Natural killer cell (primary cell): ENCODE data around the gene LRRC18. TPM values are rescaled to one million over a fixed set of nuclear protein-coding genes. Genes with fewer than 3 reads are reported as not detected.

ENCODE experiments used
- ATAC-seq, 3 donors: fragments of 150-1000 bp in 2 of 3; fragments of 200-7000 bp in 1 of 3; cut with Tn5 transposase; 1 replicate in 1 of 3; 2 replicates in 2 of 3; pipeline ENCODE4 v1.10.0; 2021; ENCODE audit warnings: mild to moderate bottlenecking in 2 of 3, moderate library complexity in 2 of 3
- DNase-seq, 2 donors: peaks; one replicate each; pipeline versions ENCODE4 v3.0.0 to v3.0.0-alpha.2; 2013 to 2021; ENCODE audit warnings: mixed read lengths in 1 of 2
- H3K27ac ChIP-seq: one replicate; pipeline ENCODE4 v1.5.1; 2013; ENCODE audit warnings: mild to moderate bottlenecking, low read length
- H3K27me3 ChIP-seq: one replicate; pipeline ENCODE4 v1.6.1; 2013; ENCODE audit warnings: low read length; ENCODE audit not compliant: control insufficient read depth, insufficient read depth
- H3K36me3 ChIP-seq: one replicate; pipeline ENCODE4 v1.6.1; 2013; ENCODE audit warnings: low read length; ENCODE audit not compliant: control insufficient read depth, insufficient read depth
- H3K4me1 ChIP-seq: one replicate; pipeline ENCODE4 v1.6.1; 2013; ENCODE audit warnings: low read length; ENCODE audit not compliant: control insufficient read depth, insufficient read depth
- H3K4me3 ChIP-seq: one replicate; pipeline ENCODE4 v1.5.1; 2013; ENCODE audit warnings: low read length
- H3K9me3 ChIP-seq: one replicate; pipeline ENCODE4 v1.6.1; 2013; ENCODE audit warnings: low read length; ENCODE audit not compliant: control insufficient read depth, insufficient read depth
- H3K27ac Mint-ChIP-seq, 2 donors: one replicate each; pipeline ENCODE4 v1.8.0; 2022; ENCODE audit warnings: mild to moderate bottlenecking in 2 of 2, mixed read lengths in 2 of 2, moderate library complexity in 1 of 2
- H3K27me3 Mint-ChIP-seq, 2 donors: one replicate each; pipeline ENCODE4 v1.8.0; 2022; ENCODE audit warnings: low read depth in 2 of 2, mixed read lengths in 2 of 2
- H3K36me3 Mint-ChIP-seq: one replicate; pipeline ENCODE4 v1.8.0; 2022; ENCODE audit warnings: mixed read lengths
- H3K4me1 Mint-ChIP-seq, 2 donors: one replicate each; pipeline ENCODE4 v1.8.0; 2022; ENCODE audit warnings: mixed read lengths in 2 of 2
- H3K4me3 Mint-ChIP-seq: one replicate; pipeline ENCODE4 v1.8.0; 2022; ENCODE audit warnings: mild to moderate bottlenecking, moderate library complexity, mixed read lengths
- H3K9me3 Mint-ChIP-seq, 2 donors: one replicate each; pipeline ENCODE4 v1.8.0; 2022; ENCODE audit warnings: mixed read lengths in 2 of 2
- WGBS: methylation state at CpG from one replicate; pipeline ENCODE4 v1.1.7; 2013; ENCODE audit warnings: missing lambda C conversion rate; ENCODE audit not compliant: insufficient coverage; 5-methylcytosine and 5-hydroxymethylcytosine counted together
- intact Hi-C: fragments of 100-400 bp; cut with micrococcal nuclease; formaldehyde crosslinking; loops from one replicate; pipeline ENCODE4 v1.14.2; 2022
- total RNA-seq, 4 donors: library from RNA; stranded (reverse); fragments of 120-200 nt in 1 of 4; gene quantifications; one replicate each; pipeline versions ENCODE4 v1.2.3 to v1.2.4, GENCODE V29; 2013 to 2022
- TF ChIP-seq, protein P1 (sequence below): fragments of 200-600 bp; IDR thresholded peaks from one replicate; pipeline ENCODE4 v1.8.0; 2022; ENCODE audit warnings: antibody characterized with exemption

Gene LRRC18
- total RNA-seq, 3 donors from 2014 or later (not counting 1 experiment from before 2014, with no cell fraction given), result not detected

GRCh38 chr10:48910548-48910947 is 29.1 kb downstream of the LRRC18 start:
- H3K27me3 ChIP-seq, result no peaks in the 10 kb centered on the region

DNA sequence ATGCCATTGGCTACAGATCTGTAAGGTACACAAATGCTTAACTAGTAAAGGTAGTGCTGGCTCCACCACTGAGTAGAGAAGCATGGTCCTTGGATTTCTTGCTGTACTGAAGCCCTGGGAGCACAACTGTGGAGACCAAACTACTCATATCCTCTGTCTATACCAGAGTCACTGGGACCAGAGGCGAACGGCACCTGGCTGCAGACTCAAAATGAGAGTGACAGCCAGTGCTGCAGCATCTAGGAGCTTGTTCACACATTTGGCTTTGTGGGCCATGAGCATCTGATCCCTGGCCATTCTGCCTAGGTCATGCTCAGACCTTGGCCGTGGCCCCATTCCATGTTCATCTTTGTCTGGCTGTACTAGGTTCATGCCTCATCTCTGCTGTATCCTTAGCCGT is 31.9 kb downstream of the LRRC18 start:
- TF ChIP-seq, protein P1, sequence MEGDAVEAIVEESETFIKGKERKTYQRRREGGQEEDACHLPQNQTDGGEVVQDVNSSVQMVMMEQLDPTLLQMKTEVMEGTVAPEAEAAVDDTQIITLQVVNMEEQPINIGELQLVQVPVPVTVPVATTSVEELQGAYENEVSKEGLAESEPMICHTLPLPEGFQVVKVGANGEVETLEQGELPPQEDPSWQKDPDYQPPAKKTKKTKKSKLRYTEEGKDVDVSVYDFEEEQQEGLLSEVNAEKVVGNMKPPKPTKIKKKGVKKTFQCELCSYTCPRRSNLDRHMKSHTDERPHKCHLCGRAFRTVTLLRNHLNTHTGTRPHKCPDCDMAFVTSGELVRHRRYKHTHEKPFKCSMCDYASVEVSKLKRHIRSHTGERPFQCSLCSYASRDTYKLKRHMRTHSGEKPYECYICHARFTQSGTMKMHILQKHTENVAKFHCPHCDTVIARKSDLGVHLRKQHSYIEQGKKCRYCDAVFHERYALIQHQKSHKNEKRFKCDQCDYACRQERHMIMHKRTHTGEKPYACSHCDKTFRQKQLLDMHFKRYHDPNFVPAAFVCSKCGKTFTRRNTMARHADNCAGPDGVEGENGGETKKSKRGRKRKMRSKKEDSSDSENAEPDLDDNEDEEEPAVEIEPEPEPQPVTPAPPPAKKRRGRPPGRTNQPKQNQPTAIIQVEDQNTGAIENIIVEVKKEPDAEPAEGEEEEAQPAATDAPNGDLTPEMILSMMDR, result no peak
- Mint-ChIP-seq H3K27ac (no peak overlapping the region), H3K4me3 (no peak overlapping the region), H3K4me1 (no peaks in the 10 kb centered on the region), H3K9me3 (no peaks in the 10 kb centered on the region), H3K36me3 (no peaks in the 10 kb centered on the region), H3K27me3 (peaks cover 8 to 9% of the 10 kb centered on the region in 2 donors)
- ATAC-seq (no peak), DNase-seq (no peak)
- H3K4me1 ChIP-seq, result no peaks in the 10 kb centered on the region
- no peaks in the 10 kb centered on the region for H3K27me3 ChIP-seq
- H3K4me3 ChIP-seq, result no peak overlapping the region
- H3K9me3 ChIP-seq, result no peaks in the 10 kb centered on the region
- no peak overlapping the region for H3K27ac ChIP-seq
- H3K36me3 ChIP-seq, result no peaks in the 10 kb centered on the region
- 72% methylated on average over 4 of the region's 4 CpGs for WGBS
- intact Hi-C loops, result no loop called here

More at GRCh38 chr10:48910548-48910947, 29.1 kb downstream of the LRRC18 start:
- WGBS, result 85% methylated on average over 5 of the region's 5 CpGs
- Histone ChIP-seq H3K4me3 (no peak overlapping the region), H3K36me3 (no peaks in the 10 kb centered on the region), H3K9me3 (no peaks in the 10 kb centered on the region), H3K4me1 (no peaks in the 10 kb centered on the region), H3K27ac (no peak overlapping the region)
- intact Hi-C loops, result no loop called here
- Mint-ChIP-seq H3K27me3 (peaks cover 8 to 9% of the 10 kb centered on the region in 2 donors), H3K4me1 (no peaks in the 10 kb centered on the region), H3K36me3 (no peaks in the 10 kb centered on the region), H3K4me3 (no peak overlapping the region), H3K9me3 (no peaks in the 10 kb centered on the region), H3K27ac (no peak overlapping the region)
- no peak for DNase-seq
- TF ChIP-seq, protein P1, result no peak
- no peak for ATAC-seq

- H3K27me3 Mint-ChIP-seq, result peaks cover 8 to 9% of the 10 kb centered on the region in 2 donors
- H3K27ac Mint-ChIP-seq, result no peak overlapping the region
- intact Hi-C loops, result no loop called here
- no peaks in the 10 kb centered on the region for H3K27me3 ChIP-seq
- H3K4me3 ChIP-seq, result no peak overlapping the region
- H3K36me3 Mint-ChIP-seq, result no peaks in the 10 kb centered on the region
- no peaks in the 10 kb centered on the region for H3K9me3 ChIP-seq
- TF ChIP-seq, protein P1, result no peak
- no peaks in the 10 kb centered on the region for H3K36me3 ChIP-seq
- no peak for DNase-seq
- H3K4me1 ChIP-seq, result no peaks in the 10 kb centered on the region
- no peaks in the 10 kb centered on the region for H3K9me3 Mint-ChIP-seq
- ATAC-seq, result no peak
- WGBS, result 93% methylated on average over 1 of the region's 2 CpGs
- H3K4me1 Mint-ChIP-seq, result no peaks in the 10 kb centered on the region
- no peak overlapping the region for H3K4me3 Mint-ChIP-seq
- no peak overlapping the region for H3K27ac ChIP-seq
Observed at GRCh38 chr10:48906841-48907240, 32.8 kb downstream of the LRRC18 start.

GRCh38 chr10:48905311-48905710 is 34.3 kb downstream of the LRRC18 start:
- no peak overlapping the region for H3K27ac Mint-ChIP-seq
- no peak overlapping the region for H3K4me3 Mint-ChIP-seq
- no peaks in the 10 kb centered on the region for H3K4me1 Mint-ChIP-seq
- Histone ChIP-seq H3K4me3 (no peak overlapping the region), H3K27ac (no peak overlapping the region), H3K27me3 (no peaks in the 10 kb centered on the region), H3K36me3 (no peaks in the 10 kb centered on the region), H3K4me1 (no peaks in the 10 kb centered on the region), H3K9me3 (no peaks in the 10 kb centered on the region)
- TF ChIP-seq, protein P1, result no peak
- intact Hi-C loops, result no loop called here
- H3K36me3 Mint-ChIP-seq, result no peaks in the 10 kb centered on the region
- DNase-seq (no peak), ATAC-seq (no peak)
- H3K27me3 Mint-ChIP-seq, result peaks cover 2 to 6% of the 10 kb centered on the region in 2 donors
- 94% methylated on average over 2 of the region's 2 CpGs for WGBS
- H3K9me3 Mint-ChIP-seq, result no peaks in the 10 kb centered on the region
